ENCODE data around the gene ZNF200. TPM values are rescaled to one million over a fixed set of nuclear protein-coding genes. Genes with fewer than 3 reads are reported as not detected.
A peak's percentile ranks its signal among the peaks of the same experiment; 100 is the strongest.

The ZNF200 gene
- total and polyA plus RNA-seq, 2 of the 13 experiments (the other 11 are each of a cell fraction or from before 2014, with no cell fraction given) = 3.5 to 16.5 TPM

GRCh38 chr16:3264137-3265036, 29.4 kb upstream of the ZNF200 start (continued):
- no peak; the same call in 1 of the 2 replicates for TF ChIP-seq ZNF275 (CRISPR knock-in tag; IDR thresholded peaks at IDR 0.05; ENCODE audit: borderline replicate concordance)
- TF ChIP-seq SRSF9 (IDR thresholded peaks at IDR 0.05; ENCODE audit: borderline replicate concordance, insufficient read depth, low read depth, low read length, poor library complexity, severe bottlenecking) = no peak
- peak; percentile 81; the same call in 1 of the 2 replicates for TF ChIP-seq ZNF891 (CRISPR knock-in tag; IDR thresholded peaks at IDR 0.05)
- no peak; the same call in 1 of the 2 replicates for TF ChIP-seq ZNF503 (CRISPR knock-in tag; IDR thresholded peaks at IDR 0.05)
- TF ChIP-seq FOXO1 (CRISPR knock-in tag; IDR thresholded peaks at IDR 0.05) = 0 out of 2 replicates have a peak, but pooled peaks have one; percentile 37
- peak; percentile 95; the same call in 1 of the 2 replicates for TF ChIP-seq PBX3 (CRISPR knock-in tag; IDR thresholded peaks at IDR 0.05; ENCODE audit: borderline replicate concordance)
- peak; percentile 92 for TF ChIP-seq POLR2G (IDR thresholded peaks at IDR 0.05; ENCODE audit: low read depth, low read length)
- TF ChIP-seq ZNF550 (CRISPR knock-in tag; IDR thresholded peaks at IDR 0.05; ENCODE audit: borderline replicate concordance) = no peak
- no peak; the same call in 1 of the 2 replicates for TF ChIP-seq ZFP41 (CRISPR knock-in tag; IDR thresholded peaks at IDR 0.05; ENCODE audit: borderline replicate concordance)
- TF ChIP-seq EP300 (IDR thresholded peaks at IDR 0.05; ENCODE audit: low read depth in 2 of 2, low read length in 2 of 2) = no peak
- no peak for TF ChIP-seq EP300 (CRISPR knock-in tag; IDR thresholded peaks at IDR 0.05; ENCODE audit: borderline replicate concordance)
- no peak for TF ChIP-seq SSRP1 (CRISPR knock-in tag; IDR thresholded peaks at IDR 0.05)
- TF ChIP-seq DNMT1 (CRISPR knock-in tag; IDR thresholded peaks at IDR 0.05) = no peak
- TF ChIP-seq ZNF34 (CRISPR knock-in tag; IDR thresholded peaks at IDR 0.05; ENCODE audit: borderline replicate concordance) = peak; percentile 64; the same call in 1 of the 2 replicates
- TF ChIP-seq ZNF564 (CRISPR knock-in tag; IDR thresholded peaks at IDR 0.05) = peak; percentile 66
- TF ChIP-seq IKZF5 (CRISPR knock-in tag; IDR thresholded peaks at IDR 0.05) = 0 out of 2 replicates have a peak, but pooled peaks have one; percentile 4
- TF ChIP-seq ZHX1 (CRISPR knock-in tag; IDR thresholded peaks at IDR 0.05; ENCODE audit: low read depth) = peak; percentile 42; the same call in 1 of the 2 replicates
- no peak for TF ChIP-seq ZSCAN9 (CRISPR knock-in tag; IDR thresholded peaks at IDR 0.05; ENCODE audit: borderline replicate concordance)
- TF ChIP-seq NR1H2 (CRISPR knock-in tag; IDR thresholded peaks at IDR 0.05; ENCODE audit: borderline replicate concordance, low read depth) = no peak

Data from HepG2 (cell line).